ENCODE results near the gene MTIF2.

Gene MTIF2

DNA sequence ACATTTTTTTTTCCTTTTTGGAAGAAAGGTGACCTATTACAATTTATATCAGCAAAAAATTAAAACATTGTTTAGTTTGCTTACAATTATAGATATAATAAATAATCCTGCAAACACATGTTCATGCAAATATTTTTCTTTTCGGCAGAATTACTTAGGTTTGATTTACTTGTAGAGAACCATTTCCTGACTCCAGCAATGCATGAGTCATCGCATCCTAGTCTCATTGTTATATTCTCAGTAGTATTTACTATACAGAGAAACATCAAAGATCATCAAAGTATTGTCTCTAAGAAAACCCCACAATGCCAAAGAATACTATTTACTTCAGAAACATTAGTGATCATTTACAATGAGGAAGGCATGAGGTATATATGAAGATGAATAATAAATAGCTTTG lies 40.4 kb upstream of the MTIF2 start:
- Histone ChIP-seq H3K4ac (ENCODE audit: low read length) (no peak overlapping the region), H3K4me1 (ENCODE audit: control insufficient read depth in 2 of 2, insufficient read depth in 1 of 2, low read depth in 1 of 2, low read length in 2 of 2) (no peaks in the 10 kb centered on the region), H2BK15ac (ENCODE audit: low read length) (no peak overlapping the region), H3K79me1 (ENCODE audit: low read depth, low read length) (no peaks in the 10 kb centered on the region), H2AK5ac (ENCODE audit: low read depth, low read length) (no peak overlapping the region), H3K18ac (ENCODE audit: low read length) (no peak overlapping the region), H3K4me2 (ENCODE audit: insufficient read depth, low read length, poor library complexity, severe bottlenecking) (no peak overlapping the region), H4K8ac (ENCODE audit: low read depth, low read length) (no peak overlapping the region), H3K27me3 (ENCODE audit: control insufficient read depth in 3 of 3, insufficient read depth in 3 of 3, low read depth in 1 of 3, low read length in 3 of 3) (no peaks in the 10 kb centered on the region), H3K14ac (ENCODE audit: low read length) (no peak overlapping the region), H2BK120ac (ENCODE audit: low read depth, low read length) (no peak overlapping the region), H3K36me3 (replicated peaks in 1 of 2; ENCODE audit: control insufficient read depth in 2 of 2, insufficient read depth in 2 of 2, low read length in 2 of 2) (peaks cover 13 to 94% of the 10 kb centered on the region in 2 donors), H3K23ac (ENCODE audit: low read depth, low read length, poor library complexity) (no peak overlapping the region), H2BK5ac (ENCODE audit: low read length) (no peak overlapping the region), H2BK12ac (ENCODE audit: low read length) (no peak overlapping the region), H3K9me3 (replicated peaks in 1 of 2; ENCODE audit: control insufficient read depth in 2 of 2, insufficient read depth in 1 of 2, low read depth in 1 of 2, low read length in 2 of 2) (peaks cover 0 to 3% of the 10 kb centered on the region in 2 donors), H3K27ac (replicated peaks; ENCODE audit: low read length) (no peak overlapping the region), H2AFZ (ENCODE audit: low read length) (no peak overlapping the region), H3K4me3 (ENCODE audit: low read length in 2 of 2) (no peak overlapping the region), H3K9ac (ENCODE audit: low read depth, low read length, poor library complexity) (no peak overlapping the region), H4K91ac (ENCODE audit: low read depth, low read length, poor library complexity) (no peak overlapping the region)
- WGBS, 2 donors (ENCODE audit: extremely low coverage in 2 of 2, insufficient read length in 2 of 2, insufficient replicate concordance in 1 of 2): no CpG with 5 or more reads among the region's 2 CpGs
- no peak for DNase-seq (ENCODE audit: low spot score)

DNA sequence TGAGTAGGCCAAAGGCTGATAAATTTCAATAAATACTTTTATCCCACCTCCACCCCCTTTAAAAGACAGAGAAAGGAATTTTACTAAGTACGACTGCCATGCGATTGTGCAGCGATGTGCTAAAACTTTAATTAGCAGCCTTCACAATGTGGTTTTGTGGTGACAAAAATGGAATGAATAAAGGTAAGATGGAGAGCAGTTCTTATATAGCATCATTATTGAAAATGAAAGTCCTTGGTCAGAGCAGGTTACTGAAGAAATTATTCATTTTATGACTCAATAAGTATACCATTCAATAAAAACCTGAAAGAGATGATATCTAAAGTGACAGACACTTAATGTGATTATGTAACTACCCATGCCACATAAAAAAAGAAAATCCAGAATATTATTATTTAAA lies 33.2 kb upstream of the MTIF2 start:
- H2BK15ac ChIP-seq (ENCODE audit: low read length): no peak overlapping the region
- H3K4me1 ChIP-seq (ENCODE audit: control insufficient read depth in 2 of 2, insufficient read depth in 1 of 2, low read depth in 1 of 2, low read length in 2 of 2): no peaks in the 10 kb centered on the region
- H4K91ac ChIP-seq (ENCODE audit: low read depth, low read length, poor library complexity): no peak overlapping the region
- no peak for DNase-seq (ENCODE audit: low spot score)
- no peak overlapping the region for H2BK12ac ChIP-seq (ENCODE audit: low read length)
- H3K36me3 ChIP-seq (replicated peaks in 1 of 2; ENCODE audit: control insufficient read depth in 2 of 2, insufficient read depth in 2 of 2, low read length in 2 of 2): peaks cover 7 to 91% of the 10 kb centered on the region in 2 donors
- H3K9ac ChIP-seq (ENCODE audit: low read depth, low read length, poor library complexity): no peak overlapping the region
- H3K4me2 ChIP-seq (ENCODE audit: insufficient read depth, low read length, poor library complexity, severe bottlenecking): no peak overlapping the region
- H3K14ac ChIP-seq (ENCODE audit: low read length): no peak overlapping the region
- no peak overlapping the region for H4K8ac ChIP-seq (ENCODE audit: low read depth, low read length)
- no peak overlapping the region for H2BK120ac ChIP-seq (ENCODE audit: low read depth, low read length)
- no peaks in the 10 kb centered on the region for H3K79me1 ChIP-seq (ENCODE audit: low read depth, low read length)
- H3K9me3 ChIP-seq (replicated peaks in 1 of 2; ENCODE audit: control insufficient read depth in 2 of 2, insufficient read depth in 1 of 2, low read depth in 1 of 2, low read length in 2 of 2): no peaks in the 10 kb centered on the region
- H2AK5ac ChIP-seq (ENCODE audit: low read depth, low read length): no peak overlapping the region
- no peak overlapping the region for H3K23ac ChIP-seq (ENCODE audit: low read depth, low read length, poor library complexity)
- no peak overlapping the region for H3K4ac ChIP-seq (ENCODE audit: low read length)
- no peak overlapping the region for H2BK5ac ChIP-seq (ENCODE audit: low read length)
- H3K27ac ChIP-seq (replicated peaks; ENCODE audit: low read length): no peak overlapping the region
- whole genome bisulfite sequencing, 2 donors (ENCODE audit: extremely low coverage in 2 of 2, insufficient read length in 2 of 2, insufficient replicate concordance in 1 of 2): no CpG with 5 or more reads among the region's 3 CpGs
- no peak overlapping the region for H3K18ac ChIP-seq (ENCODE audit: low read length)
- no peak overlapping the region for H3K4me3 ChIP-seq (ENCODE audit: low read length in 2 of 2)
- H3K27me3 ChIP-seq (ENCODE audit: control insufficient read depth in 3 of 3, insufficient read depth in 3 of 3, low read depth in 1 of 3, low read length in 3 of 3): no peaks in the 10 kb centered on the region
- H2AFZ ChIP-seq (ENCODE audit: low read length): no peak overlapping the region

DNA sequence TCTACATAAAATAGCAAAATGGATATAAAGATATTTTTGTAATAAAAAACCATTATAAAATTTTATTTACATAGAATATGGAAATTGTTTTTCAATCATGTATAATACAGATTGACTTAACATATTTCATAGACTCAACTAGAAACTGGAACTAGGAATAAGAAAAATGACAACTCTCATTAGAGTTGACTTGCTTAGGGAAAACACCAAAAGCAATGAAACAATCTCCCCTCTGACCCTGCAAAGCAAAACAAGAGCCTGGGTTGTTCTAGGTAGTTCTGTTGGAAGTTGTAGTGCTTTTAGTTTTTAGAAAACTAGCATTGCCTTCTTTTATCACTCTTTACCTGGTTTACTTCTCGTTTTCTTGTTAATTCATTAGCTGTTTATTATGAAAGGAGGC lies 32.2 kb upstream of the MTIF2 start:
- no peak overlapping the region for H3K4me3 ChIP-seq (ENCODE audit: low read length in 2 of 2)
- no CpG with 5 or more reads among the region's 1 CpG for WGBS, 2 donors (ENCODE audit: extremely low coverage in 2 of 2, insufficient read length in 2 of 2, insufficient replicate concordance in 1 of 2)
- peaks cover 8 to 91% of the 10 kb centered on the region in 2 donors for H3K36me3 ChIP-seq (replicated peaks in 1 of 2; ENCODE audit: control insufficient read depth in 2 of 2, insufficient read depth in 2 of 2, low read length in 2 of 2)

DNA sequence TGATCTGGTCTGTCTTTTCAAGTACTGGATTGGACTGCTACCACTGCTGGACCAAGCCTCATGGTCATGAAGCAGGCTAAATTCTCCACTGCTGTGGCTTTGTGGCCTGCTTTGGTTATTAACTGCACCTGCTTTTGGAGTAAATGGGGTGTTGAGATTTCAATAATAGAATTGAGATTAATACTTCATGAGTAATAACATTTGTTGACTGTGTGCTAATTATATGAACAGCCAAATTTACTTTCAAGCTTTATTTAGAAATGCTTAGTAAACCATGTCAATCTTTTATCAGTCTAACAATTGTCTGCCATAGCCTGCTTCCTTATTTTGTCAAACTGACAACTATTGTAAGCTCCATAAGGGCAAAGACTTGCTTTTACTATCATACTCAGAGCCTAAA lies 27.4 kb upstream of the MTIF2 start:
- Histone ChIP-seq H2BK15ac (ENCODE audit: low read length) (no peak overlapping the region), H4K8ac (ENCODE audit: low read depth, low read length) (no peak overlapping the region), H3K4me2 (ENCODE audit: insufficient read depth, low read length, poor library complexity, severe bottlenecking) (no peak overlapping the region), H2AFZ (ENCODE audit: low read length) (no peak overlapping the region), H3K27me3 (ENCODE audit: control insufficient read depth in 3 of 3, insufficient read depth in 3 of 3, low read depth in 1 of 3, low read length in 3 of 3) (no peaks in the 10 kb centered on the region), H3K36me3 (replicated peaks in 1 of 2; ENCODE audit: control insufficient read depth in 2 of 2, insufficient read depth in 2 of 2, low read length in 2 of 2) (peaks cover 16 to 90% of the 10 kb centered on the region in 2 donors), H3K79me1 (ENCODE audit: low read depth, low read length) (no peaks in the 10 kb centered on the region), H3K4ac (ENCODE audit: low read length) (no peak overlapping the region), H2AK5ac (ENCODE audit: low read depth, low read length) (no peak overlapping the region), H2BK5ac (ENCODE audit: low read length) (no peak overlapping the region), H3K9me3 (replicated peaks in 1 of 2; ENCODE audit: control insufficient read depth in 2 of 2, insufficient read depth in 1 of 2, low read depth in 1 of 2, low read length in 2 of 2) (no peaks in the 10 kb centered on the region), H3K4me1 (ENCODE audit: control insufficient read depth in 2 of 2, insufficient read depth in 1 of 2, low read depth in 1 of 2, low read length in 2 of 2) (no peaks in the 10 kb centered on the region), H3K27ac (replicated peaks; ENCODE audit: low read length) (no peak overlapping the region), H3K14ac (ENCODE audit: low read length) (no peak overlapping the region), H3K9ac (ENCODE audit: low read depth, low read length, poor library complexity) (no peak overlapping the region), H4K91ac (ENCODE audit: low read depth, low read length, poor library complexity) (no peak overlapping the region), H3K4me3 (ENCODE audit: low read length in 2 of 2) (no peak overlapping the region), H3K18ac (ENCODE audit: low read length) (no peak overlapping the region), H2BK12ac (ENCODE audit: low read length) (no peak overlapping the region), H2BK120ac (ENCODE audit: low read depth, low read length) (no peak overlapping the region), H3K23ac (ENCODE audit: low read depth, low read length, poor library complexity) (no peak overlapping the region)
- no peak for DNase-seq (ENCODE audit: low spot score)

More for the DNA sequence above, 32.2 kb upstream of the MTIF2 start:
- Histone ChIP-seq H3K18ac (ENCODE audit: low read length) (no peak overlapping the region), H2BK5ac (ENCODE audit: low read length) (no peak overlapping the region), H4K91ac (ENCODE audit: low read depth, low read length, poor library complexity) (no peak overlapping the region), H3K14ac (ENCODE audit: low read length) (no peak overlapping the region), H2BK12ac (ENCODE audit: low read length) (no peak overlapping the region), H4K8ac (ENCODE audit: low read depth, low read length) (no peak overlapping the region), H3K4me2 (ENCODE audit: insufficient read depth, low read length, poor library complexity, severe bottlenecking) (no peak overlapping the region), H3K79me1 (ENCODE audit: low read depth, low read length) (no peaks in the 10 kb centered on the region), H2BK120ac (ENCODE audit: low read depth, low read length) (no peak overlapping the region), H3K23ac (ENCODE audit: low read depth, low read length, poor library complexity) (no peak overlapping the region), H3K27ac (replicated peaks; ENCODE audit: low read length) (no peak overlapping the region), H2BK15ac (ENCODE audit: low read length) (no peak overlapping the region), H3K27me3 (ENCODE audit: control insufficient read depth in 3 of 3, insufficient read depth in 3 of 3, low read depth in 1 of 3, low read length in 3 of 3) (no peaks in the 10 kb centered on the region), H2AK5ac (ENCODE audit: low read depth, low read length) (no peak overlapping the region), H3K4ac (ENCODE audit: low read length) (no peak overlapping the region), H2AFZ (ENCODE audit: low read length) (no peak overlapping the region), H3K9ac (ENCODE audit: low read depth, low read length, poor library complexity) (no peak overlapping the region), H3K9me3 (replicated peaks in 1 of 2; ENCODE audit: control insufficient read depth in 2 of 2, insufficient read depth in 1 of 2, low read depth in 1 of 2, low read length in 2 of 2) (no peaks in the 10 kb centered on the region), H3K4me1 (ENCODE audit: control insufficient read depth in 2 of 2, insufficient read depth in 1 of 2, low read depth in 1 of 2, low read length in 2 of 2) (no peaks in the 10 kb centered on the region)
- DNase-seq (ENCODE audit: low spot score): no peak

Data from neuronal stem cell (in vitro differentiated cells).